GM06990 (cell line): ENCODE results near the gene GRPEL1.

Source experiments
- DNase-seq: peaks from one replicate; pipeline ENCODE4 v3.0.0-alpha.2; 2011; ENCODE audit not compliant: insufficient read length; ENCODE audit errors: extremely low read depth
- H3K27me3 ChIP-seq: replicated peaks from 2 replicates; pipeline ENCODE4 v1.6.0; 2011; ENCODE audit warnings: low read length; ENCODE audit not compliant: control insufficient read depth, insufficient read depth
- H3K36me3 ChIP-seq: 2 replicates; pipeline ENCODE4 v1.5.1; 2011; ENCODE audit warnings: low read length; ENCODE audit not compliant: control insufficient read depth, insufficient read depth
- H3K4me3 ChIP-seq: replicated peaks from 2 replicates; pipeline ENCODE4 v1.5.1; 2011; ENCODE audit warnings: low read depth, mild to moderate bottlenecking, control low read depth, low read length
- TF ChIP-seq, protein P1 (sequence below): IDR thresholded peaks from 2 replicates; pipeline ENCODE4 v1.5.1; 2011; ENCODE audit warnings: low read length, control low read depth, mild to moderate bottlenecking, inconsistent platforms; ENCODE audit not compliant: insufficient read depth, poor library complexity, severe bottlenecking

The GRPEL1 gene

DNA sequence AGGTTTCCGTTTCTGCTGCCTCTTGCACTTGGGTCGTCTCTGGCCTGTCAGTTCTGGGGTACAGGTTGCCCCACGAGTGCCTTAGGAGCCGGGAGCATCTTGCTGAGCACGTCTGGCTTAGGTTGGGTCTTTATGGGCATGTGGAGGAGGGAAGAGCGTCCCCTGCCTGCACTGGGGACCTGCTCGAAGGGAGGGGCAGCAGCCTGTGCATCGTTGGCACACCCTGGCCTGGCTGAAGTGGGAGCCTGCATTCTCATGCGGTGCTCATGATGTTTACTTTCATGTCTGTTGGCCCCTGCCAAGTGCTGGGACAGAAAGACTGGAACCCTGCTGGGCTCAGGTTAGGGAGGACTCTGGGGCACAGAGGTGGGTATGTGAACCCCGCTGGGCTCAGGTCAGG, 48.5 kb downstream of the GRPEL1 start:
- Histone ChIP-seq H3K4me3 (no peak overlapping the region), H3K36me3 (peaks cover 21% of the 10 kb centered on the region), H3K27me3 (no peaks in the 10 kb centered on the region)
- TF ChIP-seq, protein P1, sequence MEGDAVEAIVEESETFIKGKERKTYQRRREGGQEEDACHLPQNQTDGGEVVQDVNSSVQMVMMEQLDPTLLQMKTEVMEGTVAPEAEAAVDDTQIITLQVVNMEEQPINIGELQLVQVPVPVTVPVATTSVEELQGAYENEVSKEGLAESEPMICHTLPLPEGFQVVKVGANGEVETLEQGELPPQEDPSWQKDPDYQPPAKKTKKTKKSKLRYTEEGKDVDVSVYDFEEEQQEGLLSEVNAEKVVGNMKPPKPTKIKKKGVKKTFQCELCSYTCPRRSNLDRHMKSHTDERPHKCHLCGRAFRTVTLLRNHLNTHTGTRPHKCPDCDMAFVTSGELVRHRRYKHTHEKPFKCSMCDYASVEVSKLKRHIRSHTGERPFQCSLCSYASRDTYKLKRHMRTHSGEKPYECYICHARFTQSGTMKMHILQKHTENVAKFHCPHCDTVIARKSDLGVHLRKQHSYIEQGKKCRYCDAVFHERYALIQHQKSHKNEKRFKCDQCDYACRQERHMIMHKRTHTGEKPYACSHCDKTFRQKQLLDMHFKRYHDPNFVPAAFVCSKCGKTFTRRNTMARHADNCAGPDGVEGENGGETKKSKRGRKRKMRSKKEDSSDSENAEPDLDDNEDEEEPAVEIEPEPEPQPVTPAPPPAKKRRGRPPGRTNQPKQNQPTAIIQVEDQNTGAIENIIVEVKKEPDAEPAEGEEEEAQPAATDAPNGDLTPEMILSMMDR, result no peak
- DNase-seq, result no peak

DNA sequence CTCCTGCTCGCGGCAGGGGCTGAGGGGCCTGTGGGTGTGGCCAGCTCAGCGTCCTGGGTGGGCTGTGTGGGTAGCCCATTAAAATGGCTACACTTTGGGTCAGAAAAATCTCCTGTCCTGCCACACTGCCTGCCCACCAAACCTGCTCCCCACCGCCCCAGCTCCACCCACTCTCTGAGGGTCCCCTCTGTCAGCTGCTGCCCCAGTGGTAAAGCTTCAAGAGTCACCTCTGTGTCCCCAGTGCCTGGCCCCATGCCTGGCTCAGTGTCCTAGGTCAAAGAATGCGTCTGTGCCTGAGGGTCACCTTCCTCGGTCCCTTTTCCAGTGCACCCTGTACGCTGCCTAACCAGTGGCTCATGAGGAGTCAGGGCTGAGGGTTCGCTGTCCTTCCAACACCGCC, 49.6 kb downstream of the GRPEL1 start:
- H3K4me3 ChIP-seq, result no peak overlapping the region
- peaks cover 21% of the 10 kb centered on the region for H3K36me3 ChIP-seq
- TF ChIP-seq, protein P1, result no peak
- H3K27me3 ChIP-seq, result no peaks in the 10 kb centered on the region
- no peak for DNase-seq

DNA sequence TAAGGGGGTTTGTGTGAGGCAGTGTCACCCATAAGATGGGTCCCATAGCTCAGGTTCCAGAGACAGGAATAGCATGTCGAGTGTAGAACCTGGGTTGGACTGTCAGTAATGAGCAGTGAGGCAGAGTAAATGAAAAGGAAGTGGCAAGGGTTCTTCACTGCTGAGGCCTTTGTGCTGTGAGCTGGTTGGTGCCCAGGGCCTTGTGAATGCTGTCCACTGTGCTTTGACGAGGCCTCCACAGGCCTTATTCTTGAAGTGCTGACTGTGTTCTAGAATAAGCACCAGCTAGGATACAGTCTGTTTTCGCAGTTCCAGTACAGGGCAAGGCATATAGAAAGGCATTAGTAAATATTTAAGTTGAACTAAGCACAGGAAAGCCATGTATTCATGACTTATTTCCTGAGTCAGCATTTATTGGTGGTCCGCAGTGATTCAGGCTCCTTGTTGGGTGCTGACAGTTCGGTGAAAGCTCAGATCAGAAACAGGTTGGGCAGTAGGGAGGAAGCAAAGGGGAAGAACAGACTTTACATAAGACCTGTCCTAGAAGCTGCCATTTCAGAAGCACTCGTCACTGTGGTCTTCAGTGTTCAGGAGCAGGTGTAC, 50.3 kb downstream of the GRPEL1 start:
- Histone ChIP-seq H3K27me3 (no peaks in the 10 kb centered on the region), H3K4me3 (no peak overlapping the region), H3K36me3 (peaks cover 24% of the 10 kb centered on the region)
- DNase-seq, result no peak
- TF ChIP-seq, protein P1, result no peak

DNA sequence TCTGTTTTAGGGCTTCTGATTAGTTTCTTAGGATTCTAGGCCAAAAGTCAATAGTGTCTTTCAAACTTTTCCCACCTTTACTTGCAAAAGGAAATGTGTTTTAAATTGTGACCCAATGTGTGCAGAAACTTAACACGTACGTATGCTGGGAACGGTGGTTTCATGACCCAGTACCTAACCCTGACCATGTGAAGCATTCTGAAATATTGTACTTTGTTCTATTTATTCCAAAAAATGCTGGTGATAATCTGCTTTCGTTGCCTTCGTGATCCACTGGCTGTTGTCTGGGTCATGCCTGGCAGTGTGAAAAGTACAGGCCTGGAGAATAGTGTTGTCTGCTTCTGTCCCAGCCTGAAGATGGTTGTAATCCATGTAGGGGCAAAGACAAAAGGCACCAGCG, 51.4 kb downstream of the GRPEL1 start:
- Histone ChIP-seq H3K27me3 (no peaks in the 10 kb centered on the region), H3K4me3 (no peak overlapping the region), H3K36me3 (peaks cover 21% of the 10 kb centered on the region)
- TF ChIP-seq, protein P1, result no peak
- no peak for DNase-seq

DNA sequence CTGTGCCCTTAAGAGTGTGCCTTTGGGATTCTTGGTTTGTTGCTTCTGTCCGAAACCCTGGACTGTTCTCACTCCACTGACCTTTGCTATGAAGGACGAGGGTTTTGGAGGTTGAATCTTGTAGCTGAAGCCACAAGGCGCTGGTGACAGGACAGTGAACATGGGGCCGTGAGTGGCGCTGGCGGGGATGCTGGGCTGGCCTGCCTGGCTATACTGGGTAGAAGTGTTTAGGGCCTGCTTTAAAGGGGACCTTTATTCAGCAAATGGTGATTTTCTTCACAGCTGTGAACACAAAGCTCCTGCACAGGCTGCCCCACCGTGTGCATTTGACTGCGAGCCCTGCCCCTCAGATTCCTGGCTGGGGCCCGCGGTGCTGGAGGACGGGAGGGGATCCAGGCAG, 51.8 kb downstream of the GRPEL1 start:
- H3K4me3 ChIP-seq, result no peak overlapping the region
- H3K36me3 ChIP-seq, result peaks cover 23% of the 10 kb centered on the region
- H3K27me3 ChIP-seq, result no peaks in the 10 kb centered on the region
- TF ChIP-seq, protein P1, result no peak
- DNase-seq, result no peak

DNA sequence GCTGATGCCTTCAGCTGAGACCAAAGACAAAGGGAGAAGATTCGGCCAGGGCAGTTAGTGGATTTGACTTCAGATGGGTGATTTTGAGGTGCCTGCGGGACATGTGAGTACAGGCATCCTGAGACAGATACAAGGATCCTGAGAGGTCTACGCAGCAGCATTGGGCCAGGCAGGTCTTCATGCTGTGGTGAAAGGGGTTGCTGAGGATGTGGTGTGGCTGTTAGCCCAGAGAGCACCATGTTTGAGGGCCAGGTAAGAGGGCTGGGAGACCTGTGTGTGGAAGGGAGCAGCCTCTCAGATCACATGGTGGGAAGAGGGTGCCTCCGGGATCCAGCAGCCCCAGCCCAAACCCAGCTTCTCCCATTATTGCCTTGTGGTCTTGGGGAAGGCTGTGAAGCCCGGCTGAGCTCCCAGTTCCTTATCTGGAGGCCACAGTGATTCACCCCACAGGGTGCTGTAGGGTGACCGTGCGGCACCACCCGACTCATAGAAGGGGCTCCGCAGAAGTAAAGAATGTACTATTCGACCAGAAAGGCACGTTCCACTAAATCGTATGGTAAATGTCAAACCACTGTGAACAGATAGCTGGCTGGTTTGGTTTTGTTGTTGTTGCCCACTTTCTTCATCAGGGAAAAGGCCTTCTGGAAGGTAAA, 52.4 kb downstream of the GRPEL1 start:
- H3K36me3 ChIP-seq, result peaks cover 21% of the 10 kb centered on the region
- no peak overlapping the region for H3K4me3 ChIP-seq
- no peaks in the 10 kb centered on the region for H3K27me3 ChIP-seq
- TF ChIP-seq, protein P1, result no peak
- DNase-seq, result no peak
